GM12878 (cell line): ENCODE results near the gene ZNF282.

Experiments used
- ATF7 ChIP-seq: fragments of 450-650 bp; IDR thresholded peaks from 2 replicates; pipeline ENCODE4 v1.6.1; 2016; ENCODE audit warnings: low read depth, mild to moderate bottlenecking
- HDAC2 ChIP-seq: fragments of 200-600 bp; sonication (generic); IDR thresholded peaks from 2 replicates; pipeline ENCODE4 v1.6.1; 2017
- LARP7 ChIP-seq: fragments of 450-650 bp; IDR thresholded peaks from 2 replicates; pipeline ENCODE4 v1.6.1; 2017; ENCODE audit warnings: mild to moderate bottlenecking
- PBX3 ChIP-seq: IDR thresholded peaks from 2 replicates; pipeline ENCODE4 v1.6.1; 2011; ENCODE audit warnings: mild to moderate bottlenecking, low read depth, low read length, moderate library complexity; ENCODE audit not compliant: insufficient replicate concordance
- POLR2A ChIP-seq: IDR thresholded peaks from 2 replicates; pipeline ENCODE4 v1.6.1; 2011; ENCODE audit warnings: low read depth, mild to moderate bottlenecking, low read length
- POLR2AphosphoS5 ChIP-seq: IDR thresholded peaks from 2 replicates; pipeline ENCODE4 v1.6.1; 2011; ENCODE audit warnings: mild to moderate bottlenecking, low read length, inconsistent platforms
- PRDM15 ChIP-seq: fragments of 450-650 bp; formaldehyde crosslinking; IDR thresholded peaks from 2 replicates; pipeline ENCODE4 v1.4.0; 2020; ENCODE audit warnings: mild to moderate bottlenecking, moderate library complexity
- RCOR1 ChIP-seq: conservative IDR thresholded peaks from 2 replicates; pipeline ENCODE4 v1.6.1; 2012; ENCODE audit warnings: low read depth, low read length, improper control_type of control experiment
- SMC3 ChIP-seq: IDR thresholded peaks from 2 replicates; pipeline ENCODE4 v1.6.1; 2011; ENCODE audit warnings: low read length, improper control_type of control experiment, borderline replicate concordance

- TF ChIP-seq RCOR1 (no peak), PBX3 (no peak), ATF7 (no peak), PRDM15 (no peak), LARP7 (no peak), POLR2AphosphoS5 (no peak), SMC3 (no peak), POLR2A (no peak), HDAC2 (no peak)
These were observed 6.6 kb upstream of the ZNF282 start for GRCh38 chr7:149188637-149189259.
